PC-3 (cell line): Measurements from ENCODE around the gene OVCH1.

ENCODE experiments used
- EZH2phosphoT487 ChIP-seq: fragments of 300-600 bp; sonication (generic); IDR thresholded peaks from 2 replicates; pipeline ENCODE4 v1.6.1; 2018; ENCODE audit warnings: mild to moderate bottlenecking, antibody characterized with exemption, low read length, borderline replicate concordance
- TF ChIP-seq, protein P1 (sequence below): fragments of 300-600 bp; sonication (generic); conservative IDR thresholded peaks from 2 replicates; pipeline ENCODE4 v1.5.1; 2017; ENCODE audit warnings: antibody characterized with exemption, low read depth, mild to moderate bottlenecking, low read length

DNA sequence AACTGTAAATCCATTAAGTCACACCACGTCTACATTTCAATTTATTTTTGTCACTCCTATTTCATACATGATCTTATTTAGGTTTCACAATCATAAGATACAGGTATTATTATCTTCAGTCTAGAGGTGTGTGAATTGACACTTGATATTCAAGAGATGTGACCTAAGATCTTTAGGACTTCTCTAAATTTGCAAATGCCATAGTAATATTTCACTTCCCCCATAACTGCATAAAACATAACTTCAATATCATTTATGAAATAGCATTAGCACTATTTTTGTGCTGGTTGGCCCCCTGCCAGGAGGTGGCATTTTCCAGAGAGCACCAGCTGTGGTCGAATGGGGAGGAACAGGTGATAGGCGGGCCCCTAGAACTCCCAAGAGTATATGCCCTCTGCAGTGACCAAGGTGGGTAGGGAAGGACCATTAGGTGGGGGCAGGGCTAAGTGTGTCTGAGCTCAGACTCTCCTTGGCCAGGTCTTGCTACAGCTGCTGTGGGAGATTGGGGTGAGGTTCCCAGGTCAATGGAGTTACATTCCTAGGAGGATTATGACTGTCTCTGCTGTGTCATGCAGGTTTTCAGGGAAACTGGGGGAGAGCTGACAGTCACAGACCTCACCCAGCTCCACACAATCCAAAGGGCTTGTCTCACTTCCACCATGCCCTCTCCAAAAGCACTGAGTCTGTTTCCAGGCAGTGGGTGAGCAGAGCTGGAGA lies 67.3 kb downstream of the OVCH1 start:
- TF ChIP-seq, protein P1, sequence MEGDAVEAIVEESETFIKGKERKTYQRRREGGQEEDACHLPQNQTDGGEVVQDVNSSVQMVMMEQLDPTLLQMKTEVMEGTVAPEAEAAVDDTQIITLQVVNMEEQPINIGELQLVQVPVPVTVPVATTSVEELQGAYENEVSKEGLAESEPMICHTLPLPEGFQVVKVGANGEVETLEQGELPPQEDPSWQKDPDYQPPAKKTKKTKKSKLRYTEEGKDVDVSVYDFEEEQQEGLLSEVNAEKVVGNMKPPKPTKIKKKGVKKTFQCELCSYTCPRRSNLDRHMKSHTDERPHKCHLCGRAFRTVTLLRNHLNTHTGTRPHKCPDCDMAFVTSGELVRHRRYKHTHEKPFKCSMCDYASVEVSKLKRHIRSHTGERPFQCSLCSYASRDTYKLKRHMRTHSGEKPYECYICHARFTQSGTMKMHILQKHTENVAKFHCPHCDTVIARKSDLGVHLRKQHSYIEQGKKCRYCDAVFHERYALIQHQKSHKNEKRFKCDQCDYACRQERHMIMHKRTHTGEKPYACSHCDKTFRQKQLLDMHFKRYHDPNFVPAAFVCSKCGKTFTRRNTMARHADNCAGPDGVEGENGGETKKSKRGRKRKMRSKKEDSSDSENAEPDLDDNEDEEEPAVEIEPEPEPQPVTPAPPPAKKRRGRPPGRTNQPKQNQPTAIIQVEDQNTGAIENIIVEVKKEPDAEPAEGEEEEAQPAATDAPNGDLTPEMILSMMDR, result no peak
- no peak for TF ChIP-seq EZH2phosphoT487
